HepG2 (cell line): ENCODE measurements around the gene YEATS2. TPM values are rescaled to one million over a fixed set of nuclear protein-coding genes. Genes with fewer than 3 reads are reported as not detected.

Source experiments
- ARID4A ChIP-seq: sonication (generic); formaldehyde crosslinking; IDR thresholded peaks from 2 replicates; pipeline ENCODE4 v1.5.0; 2020; ENCODE audit warnings: mild to moderate bottlenecking, missing genetic modification reagents, borderline replicate concordance
- ATF1 ChIP-seq: IDR thresholded peaks from 2 replicates; pipeline ENCODE4 v1.6.1; 2016; ENCODE audit warnings: mild to moderate bottlenecking, control low read depth
- BCL6 ChIP-seq: IDR thresholded peaks from 2 replicates; pipeline ENCODE4 v1.6.1; 2016; ENCODE audit warnings: missing genetic modification reagents, missing compliant biosample characterization
- BORCS8-MEF2B ChIP-seq: sonication (generic); formaldehyde crosslinking; IDR thresholded peaks from 2 replicates; pipeline ENCODE4 v1.8.0; 2022; ENCODE audit warnings: mild to moderate bottlenecking, missing genetic modification reagents
- CHD4 ChIP-seq: fragments of 200-600 bp; sonication (generic); IDR thresholded peaks from 2 replicates; pipeline ENCODE4 v1.7.0; 2017; ENCODE audit warnings: mild to moderate bottlenecking, low read length, borderline replicate concordance
- FOXK1 ChIP-seq: sonication (generic); formaldehyde crosslinking; IDR thresholded peaks from 2 replicates; pipeline ENCODE4 v1.4.0; 2020; ENCODE audit warnings: low read depth, missing genetic modification reagents, borderline replicate concordance
- GATAD2A ChIP-seq: IDR thresholded peaks from 2 replicates; pipeline ENCODE4 v1.6.1; 2016
- HNF1B ChIP-seq: sonication (generic); formaldehyde crosslinking; IDR thresholded peaks from 2 replicates; pipeline ENCODE4 v1.5.1; 2020; ENCODE audit warnings: mild to moderate bottlenecking, moderate library complexity, missing genetic modification reagents
- LBX2 ChIP-seq: sonication (generic); formaldehyde crosslinking; IDR thresholded peaks from 2 replicates; pipeline ENCODE4 v1.5.0; 2020; ENCODE audit warnings: missing genetic modification reagents, mild to moderate bottlenecking, borderline replicate concordance
- MXD1 ChIP-seq: sonication (generic); formaldehyde crosslinking; IDR thresholded peaks from 2 replicates; pipeline ENCODE4 v1.4.0; 2020; ENCODE audit warnings: mild to moderate bottlenecking, missing genetic modification reagents
- NFIB ChIP-seq: sonication (generic); formaldehyde crosslinking; IDR thresholded peaks from 2 replicates; pipeline ENCODE4 v1.9.0; 2021; ENCODE audit warnings: missing genetic modification reagents, mild to moderate bottlenecking, borderline replicate concordance
- NR2C2 ChIP-seq: sonication (generic); formaldehyde crosslinking; IDR thresholded peaks from 2 replicates; pipeline ENCODE4 v1.4.0; 2020; ENCODE audit warnings: missing genetic modification reagents, mild to moderate bottlenecking, moderate library complexity, borderline replicate concordance
- RARG ChIP-seq: sonication (generic); formaldehyde crosslinking; IDR thresholded peaks from 2 replicates; pipeline ENCODE4 v1.4.0; 2020; ENCODE audit warnings: low read depth, mild to moderate bottlenecking, missing genetic modification reagents
- SYNCRIP ChIP-seq: fragments of 200-400 bp; formaldehyde crosslinking; IDR thresholded peaks from 2 replicates; pipeline ENCODE4 v1.6.1; 2018; ENCODE audit warnings: mild to moderate bottlenecking, low read depth, low read length; ENCODE audit not compliant: insufficient read depth
- TMF1 ChIP-seq: sonication (generic); formaldehyde crosslinking; IDR thresholded peaks from 2 replicates; pipeline ENCODE4 v1.8.1; 2022; ENCODE audit warnings: low read depth, missing genetic modification reagents
- XBP1 ChIP-seq: sonication (generic); formaldehyde crosslinking; IDR thresholded peaks from 2 replicates; pipeline ENCODE4 v1.5.0; 2020; ENCODE audit warnings: missing genetic modification reagents
- ZBTB46 ChIP-seq: sonication (generic); formaldehyde crosslinking; IDR thresholded peaks from 2 replicates; pipeline ENCODE4 v1.4.0; 2020; ENCODE audit warnings: mild to moderate bottlenecking, missing genetic modification reagents, borderline replicate concordance
- ZBTB8A ChIP-seq: sonication (generic); formaldehyde crosslinking; IDR thresholded peaks from 2 replicates; pipeline ENCODE4 v1.4.0; 2020; ENCODE audit warnings: mild to moderate bottlenecking, low read depth, missing genetic modification reagents, borderline replicate concordance
- ZNF138 ChIP-seq: sonication (generic); formaldehyde crosslinking; IDR thresholded peaks from 2 replicates; pipeline ENCODE4 v1.5.0; 2020; ENCODE audit warnings: mild to moderate bottlenecking, low read depth, missing genetic modification reagents
- ZSCAN12 ChIP-seq: sonication (generic); formaldehyde crosslinking; IDR thresholded peaks from 2 replicates; pipeline ENCODE4 v1.9.0; 2021; ENCODE audit warnings: mild to moderate bottlenecking, missing genetic modification reagents
- ZSCAN22 ChIP-seq: sonication (generic); formaldehyde crosslinking; IDR thresholded peaks from 2 replicates; pipeline ENCODE4 v1.4.0; 2020; ENCODE audit warnings: mild to moderate bottlenecking, missing genetic modification reagents
- polyA plus RNA-seq, 8 experiments: library from polyadenylated mRNA; depleted of rRNA in 3 of 8; stranded (reverse) in 7 of 8; unstranded in 1 of 8; fragments of >200 nt; fragmentation: Illumina TruSeq in 4 of 8; extraction: Trizol in 4 of 8; gene quantifications; 2 replicates each; pipeline versions ENCODE4 v1.2.1 to v1.2.3, GENCODE V29; 2011 to 2016; ENCODE audit warnings: low read depth in 4 of 8, missing spikeins in 1 of 8, mixed read lengths in 1 of 8; ENCODE audit not compliant: insufficient read depth in 1 of 8
- total RNA-seq, 5 experiments: library from RNA; depleted of rRNA; stranded (reverse); fragments of >200 nt; fragmentation: Illumina TruSeq; extraction: Trizol; gene quantifications; 2 replicates each; pipeline ENCODE4 v1.2.3, GENCODE V29; 2016; ENCODE audit warnings: low read depth in 1 of 5

YEATS2 gene
- total and polyA plus RNA-seq, 2 of the 13 experiments (the other 11 are each of a cell fraction or from before 2014, with no cell fraction given) = 18.6 to 33.7 TPM

GRCh38 chr3:183745300-183746098, 47.9 kb downstream of the YEATS2 start (continued):
- TF ChIP-seq NR2C2 (CRISPR knock-in tag) (peak; percentile 49; the same call in 1 of the 2 replicates), ZBTB46 (no peak), FOXK1 (CRISPR knock-in tag) (peak; percentile 70; the same call in 1 of the 2 replicates), RARG (CRISPR knock-in tag) (no peak), NFIB (CRISPR knock-in tag) (no peak), LBX2 (CRISPR knock-in tag) (no peak), TMF1 (CRISPR knock-in tag) (no peak), GATAD2A (CRISPR knock-in tag) (peak; percentile 76), ZBTB8A (no peak), ZSCAN22 (CRISPR knock-in tag) (no peak), ZSCAN12 (CRISPR knock-in tag) (no peak), MXD1 (CRISPR knock-in tag) (no peak), XBP1 (CRISPR knock-in tag) (no peak), BCL6 (peak; percentile 59; the same call in 1 of the 2 replicates), ARID4A (peak; percentile 49; the same call in 1 of the 2 replicates), BORCS8-MEF2B (CRISPR knock-in tag) (no peak), ZNF138 (CRISPR knock-in tag) (no peak), ATF1 (CRISPR knock-in tag) (no peak), CHD4 (no peak), HNF1B (no peak), SYNCRIP (no peak)
